Muscle of arm (tissue), 12 donors: Measurements from ENCODE around the gene CAMK2A. TPM values are rescaled to one million over a fixed set of nuclear protein-coding genes. Genes with fewer than 3 reads are reported as not detected.

Source experiments
- DNase-seq: peaks from one replicate; pipeline ENCODE4 v3.0.0-alpha.2; 2013
- polyA plus RNA-seq, 12 donors: library from polyadenylated mRNA; unstranded; fragments of 120-200 nt; gene quantifications; one replicate each; pipeline ENCODE4 v1.2.1, GENCODE V29; 2013; ENCODE audit not compliant: insufficient read length in 12 of 12

CAMK2A gene
- polyA plus RNA-seq, 12 donors: 31.8 to 252 (median 81.0) TPM

- DNase-seq: peak; percentile 83
These were observed 73.3 kb downstream of the CAMK2A start for GRCh38 chr5:150215979-150216944.

GRCh38 chr5:150214289-150214688 lies 75.3 kb downstream of the CAMK2A start:
- DNase-seq: peak; percentile 38

GRCh38 chr5:150213530-150213929 lies 76.0 kb downstream of the CAMK2A start:
- DNase-seq: peak; percentile 72

- no peak for DNase-seq
These were observed 78.2 kb downstream of the CAMK2A start for GRCh38 chr5:150211156-150212030.

- no peak for DNase-seq
These were observed 78.9 kb downstream of the CAMK2A start for GRCh38 chr5:150210644-150211043.

GRCh38 chr5:150209099-150209635 lies 80.4 kb downstream of the CAMK2A start:
- DNase-seq: no peak

GRCh38 chr5:150208187-150209098 lies 81.1 kb downstream of the CAMK2A start:
- no peak for DNase-seq

GRCh38 chr5:150206779-150207115 lies 82.8 kb downstream of the CAMK2A start:
- DNase-seq: no peak

- no peak for DNase-seq
These were observed 83.3 kb downstream of the CAMK2A start for GRCh38 chr5:150206098-150206778.

GRCh38 chr5:150204590-150204960 lies 85.0 kb downstream of the CAMK2A start:
- no peak for DNase-seq

GRCh38 chr5:150203832-150204589 lies 85.6 kb downstream of the CAMK2A start:
- no peak for DNase-seq

GRCh38 chr5:150202501-150202900 lies 87.1 kb downstream of the CAMK2A start:
- DNase-seq: no peak

- DNase-seq: no peak
These were observed 92.1 kb downstream of the CAMK2A start for GRCh38 chr5:150197476-150197875.

GRCh38 chr5:150196986-150197385 lies 92.6 kb downstream of the CAMK2A start:
- no peak for DNase-seq

- no peak for DNase-seq
These were observed 93.1 kb downstream of the CAMK2A start for GRCh38 chr5:150196514-150196913.

- no peak for DNase-seq
These were observed 93.7 kb downstream of the CAMK2A start for GRCh38 chr5:150195736-150196485.

- no peak for DNase-seq
These were observed 97.1 kb downstream of the CAMK2A start for GRCh38 chr5:150192462-150192861.

GRCh38 chr5:150190987-150191386 lies 98.6 kb downstream of the CAMK2A start:
- DNase-seq: no peak

- DNase-seq: no peak
These were observed 99.0 kb downstream of the CAMK2A start for GRCh38 chr5:150190503-150190979.
